Fibroblast of lung (primary cell): Measurements from ENCODE around the gene RNF227. TPM values are rescaled to one million over a fixed set of nuclear protein-coding genes. Genes with fewer than 3 reads are reported as not detected.
A peak's percentile ranks its signal among the peaks of the same experiment; 100 is the strongest.

Experiments
- DNase-seq, 2 donors: peaks; one replicate each; pipeline versions ENCODE4 v3.0.0 to v3.0.0-alpha.2; 2010; ENCODE audit warnings: low read depth in 2 of 2
- H2AFZ ChIP-seq: 2 replicates; pipeline ENCODE4 v1.5.1; 2012; ENCODE audit warnings: low read length, control low read depth, inconsistent platforms
- H3K27ac ChIP-seq: 2 replicates; pipeline ENCODE4 v1.5.1; 2011; ENCODE audit warnings: low read length, control low read depth; ENCODE audit not compliant: insufficient read depth
- H3K27me3 ChIP-seq: 2 replicates; pipeline ENCODE4 v1.5.1; 2011; ENCODE audit warnings: mild to moderate bottlenecking, low read length; ENCODE audit not compliant: control insufficient read depth, insufficient read depth
- H3K36me3 ChIP-seq: 2 replicates; pipeline ENCODE4 v1.5.1; 2011; ENCODE audit warnings: low read length; ENCODE audit not compliant: control insufficient read depth, insufficient read depth
- H3K4me1 ChIP-seq: 2 replicates; pipeline ENCODE4 v1.5.1; 2011; ENCODE audit warnings: low read length; ENCODE audit not compliant: control insufficient read depth, insufficient read depth; ENCODE audit errors: extremely low read depth
- H3K4me2 ChIP-seq: 2 replicates; pipeline ENCODE4 v1.5.1; 2011; ENCODE audit warnings: low read length, control low read depth; ENCODE audit not compliant: insufficient read depth; ENCODE audit errors: extremely low read depth
- H3K4me3 ChIP-seq, 4 experiments: fragments of 200-600 bp in 1 of 4; sonication (generic) in 1 of 4; replicated peaks in 1 of 4; 2 replicates each; pipeline ENCODE4 v1.5.1; 2011 to 2016; ENCODE audit warnings: low read length in 4 of 4, low read depth in 3 of 4, mild to moderate bottlenecking in 3 of 4, control low read depth in 2 of 4, inconsistent platforms in 1 of 4, mixed read lengths in 1 of 4; ENCODE audit not compliant: insufficient read depth in 1 of 4; ENCODE audit errors: control extremely low read depth in 1 of 4
- H3K79me2 ChIP-seq: 2 replicates; pipeline ENCODE4 v1.5.1; 2012; ENCODE audit warnings: mild to moderate bottlenecking, low read length, inconsistent platforms; ENCODE audit not compliant: control insufficient read depth, insufficient read depth
- H3K9ac ChIP-seq: 2 replicates; pipeline ENCODE4 v1.5.1; 2011; ENCODE audit warnings: mild to moderate bottlenecking, low read length, control low read depth; ENCODE audit not compliant: insufficient read depth
- H3K9me3 ChIP-seq: 2 replicates; pipeline ENCODE4 v1.5.1; 2012; ENCODE audit warnings: low read depth, low read length; ENCODE audit not compliant: control insufficient read depth, insufficient read depth
- H4K20me1 ChIP-seq: 2 replicates; pipeline ENCODE4 v1.5.1; 2011; ENCODE audit warnings: low read length; ENCODE audit not compliant: control insufficient read depth, insufficient read depth; ENCODE audit errors: extremely low read depth
- CTCF ChIP-seq, 2 donors: IDR thresholded peaks in 1 of 2; conservative IDR thresholded peaks in 1 of 2; 1 replicate in 1 of 2; 2 replicates in 1 of 2; pipeline ENCODE4 v1.5.1; 2011 to 2012; ENCODE audit warnings: low read length in 2 of 2, control low read depth in 1 of 2, inconsistent platforms in 1 of 2, low read depth in 1 of 2, mild to moderate bottlenecking in 1 of 2
- EZH2 ChIP-seq: IDR thresholded peaks from 2 replicates; pipeline ENCODE4 v1.5.1; 2012; ENCODE audit warnings: low read length, control low read depth, mild to moderate bottlenecking; ENCODE audit errors: missing control alignments
- polyA minus RNA-seq: library from RNA; depleted of rRNA, polyadenylated mRNA; stranded (reverse); fragments of >200 nt; gene quantifications from 2 replicates; pipeline ENCODE4 v1.2.3, GENCODE V29; 2011; ENCODE audit warnings: low replicate concordance
- polyA plus RNA-seq, 2 donors: library from polyadenylated mRNA; depleted of rRNA in 1 of 2; stranded (reverse) in 1 of 2; unstranded in 1 of 2; fragments of >200 nt; gene quantifications; 2 replicates each; pipeline ENCODE4 v1.2.1, GENCODE V29; 2011 to 2012; ENCODE audit warnings: missing spikeins in 1 of 2
- total RNA-seq: library from RNA; depleted of rRNA; stranded (reverse); fragments of >200 nt; gene quantifications from 2 replicates; pipeline ENCODE4 v1.2.1, GENCODE V29; 2014

Gene RNF227
- total RNA-seq: 1.8 and 3.9 TPM in 2 replicates
- 2.2 and 2.8 TPM in 2 replicates for polyA plus RNA-seq
- 1.3 and 1.4 TPM in 2 replicates for polyA plus RNA-seq (2012)
- polyA minus RNA-seq: 0.16 and 0.22 TPM in 2 replicates

- Histone ChIP-seq H3K79me2 (no peaks in the 10 kb centered on the region), H3K4me2 (peak within 1 kb of the TSS; percentile 80), H2AFZ (peak within 1 kb of the TSS; percentile 88), H3K4me3 (peak within 1 kb of the TSS; percentile 57 to 70 (median 64)), H3K36me3 (peaks cover 4% of the 10 kb centered on the region), H3K9me3 (no peaks in the 10 kb centered on the region), H4K20me1 (no peaks in the 10 kb centered on the region), H3K9ac (peak within 1 kb of the TSS; percentile 65), H3K4me1 (peaks cover 8% of the 10 kb centered on the region), H3K27ac (peak within 1 kb of the TSS; percentile 82), H3K27me3 (no peaks in the 10 kb centered on the region)
- peak; percentile 95 to 98 for DNase-seq
- TF ChIP-seq EZH2 (no peak), CTCF (conservative IDR thresholded peaks at IDR 0.05 in 1 of 2, IDR thresholded peaks at IDR 0.05 in 1 of 2; ENCODE audit: low read depth in 1 of 2, low read length in 2 of 2) (no peak)
Observed at GRCh38 chr17:7915611-7916384, at the start of gene RNF227. Gene RNF227, minus strand, starts transcription at chr17:7916289. Its CDS starts 94 bp downstream, at chr17:7916195.

GRCh38 chr17:7961421-7961820 is 45.3 kb upstream of the RNF227 start:
- no peaks in the 10 kb centered on the region for H3K27me3 ChIP-seq
- H3K9me3 ChIP-seq: no peaks in the 10 kb centered on the region
- no peak overlapping the region for H3K4me3 ChIP-seq
- no peak overlapping the region for H3K9ac ChIP-seq
- H2AFZ ChIP-seq: no peak overlapping the region
- DNase-seq: no peak
- H3K27ac ChIP-seq: no peak overlapping the region
- H4K20me1 ChIP-seq: no peaks in the 10 kb centered on the region
- H3K4me2 ChIP-seq: no peak overlapping the region
- no peak for TF ChIP-seq CTCF (conservative IDR thresholded peaks at IDR 0.05 in 1 of 2, IDR thresholded peaks at IDR 0.05 in 1 of 2; ENCODE audit: low read depth in 1 of 2, low read length in 2 of 2)
- TF ChIP-seq EZH2: no peak
- H3K36me3 ChIP-seq: no peaks in the 10 kb centered on the region
- H3K4me1 ChIP-seq: no peaks in the 10 kb centered on the region
- H3K79me2 ChIP-seq: no peaks in the 10 kb centered on the region

GRCh38 chr17:7959503-7960253 is 43.6 kb upstream of the RNF227 start:
- TF ChIP-seq CTCF (conservative IDR thresholded peaks at IDR 0.05 in 1 of 2, IDR thresholded peaks at IDR 0.05 in 1 of 2; ENCODE audit: low read depth in 1 of 2, low read length in 2 of 2): no peak
- no peak for TF ChIP-seq EZH2
- peak in 1 of 2 donors; percentile 41 for DNase-seq

More at GRCh38 chr17:7959503-7960253, 43.6 kb upstream of the RNF227 start:
- no peak overlapping the region for H3K27ac ChIP-seq
- H3K79me2 ChIP-seq: no peaks in the 10 kb centered on the region
- no peaks in the 10 kb centered on the region for H3K36me3 ChIP-seq
- no peak overlapping the region for H3K4me2 ChIP-seq
- no peaks in the 10 kb centered on the region for H4K20me1 ChIP-seq
- H2AFZ ChIP-seq: no peak overlapping the region
- no peaks in the 10 kb centered on the region for H3K27me3 ChIP-seq
- H3K4me1 ChIP-seq: no peaks in the 10 kb centered on the region
- no peak overlapping the region for H3K9ac ChIP-seq
- no peak overlapping the region for H3K4me3 ChIP-seq
- H3K9me3 ChIP-seq: no peaks in the 10 kb centered on the region
